ENCODE data around the gene PLIN5.

DNA sequence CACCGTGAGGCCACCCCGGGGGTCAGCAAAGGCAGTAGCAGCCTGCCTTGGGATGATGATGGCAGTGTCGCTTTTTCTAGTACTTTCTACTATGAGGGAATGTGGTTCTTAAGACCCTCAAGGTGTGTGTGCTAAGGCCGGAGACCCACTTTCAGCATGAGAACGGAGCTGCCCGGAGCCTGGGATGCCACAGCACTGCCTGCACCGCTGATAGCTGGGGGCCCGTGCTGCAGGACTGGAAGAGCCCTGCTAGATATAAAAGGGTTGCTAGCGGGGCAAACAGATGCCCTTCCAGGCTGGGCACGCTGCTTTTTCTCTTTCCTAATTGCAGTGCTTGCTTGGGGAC is 31.2 kb downstream of the PLIN5 start:
- TF ChIP-seq CTCF (conservative IDR thresholded peaks at IDR 0.05 in 1 of 2, IDR thresholded peaks at IDR 0.05 in 1 of 2; ENCODE audit: low read depth in 1 of 2, low read length in 2 of 2) (no peak), EZH2 (IDR thresholded peaks at IDR 0.05; ENCODE audit: low read length, missing control alignments) (no peak)
